NT2/D1 (cell line): ENCODE measurements around the gene PDCD1.

Experiments
- SUZ12 ChIP-seq: IDR thresholded peaks from 2 replicates; pipeline ENCODE4 v1.6.1; 2011; ENCODE audit not compliant: insufficient read length, insufficient read depth; ENCODE audit errors: extremely low read depth
- YY1 ChIP-seq: IDR thresholded peaks from 2 replicates; pipeline ENCODE4 v1.6.1; 2011; ENCODE audit not compliant: insufficient read length, insufficient read depth
- ZNF274 ChIP-seq: IDR thresholded peaks from 2 replicates; pipeline ENCODE4 v1.6.1; 2011; ENCODE audit warnings: mild to moderate bottlenecking, low read depth, low read length

- TF ChIP-seq YY1 = no peak
- TF ChIP-seq ZNF274 = no peak
- no peak for TF ChIP-seq SUZ12
These were observed 20.6 kb upstream of the PDCD1 start for GRCh38 chr2:241879326-241879725.
